ENCODE results near the gene SIRT2. TPM values are rescaled to one million over a fixed set of nuclear protein-coding genes. Genes with fewer than 3 reads are reported as not detected.

Gene SIRT2
- total and polyA plus RNA-seq, 2 experiments from 2014 or later: 41.3 to 64.4 TPM

GRCh38 chr19:38900743-38901190 lies 1.3 kb upstream of the SIRT2 start:
- Histone ChIP-seq H3K4me1 (ENCODE audit: insufficient read depth) (peaks cover 13% of the 10 kb centered on the region), H3K27me3 (replicated peaks; ENCODE audit: insufficient read depth) (no peaks in the 10 kb centered on the region), H4K20me1 (ENCODE audit: insufficient read depth) (no peaks in the 10 kb centered on the region), H3K9me3 (ENCODE audit: low read depth) (no peaks in the 10 kb centered on the region), H2AFZ (peak overlapping the region; percentile 92), H3K4me3 (peak overlapping the region; percentile 92), H3K36me3 (ENCODE audit: low read depth) (no peaks in the 10 kb centered on the region), H3K9ac (peak overlapping the region; percentile 91), H3K4me2 (ENCODE audit: unreplicated experiment) (peak overlapping the region; percentile 100), H3K9me2 (ENCODE audit: insufficient read depth) (no peaks in the 10 kb centered on the region), H3F3A (ENCODE audit: insufficient read depth) (peaks cover 8% of the 10 kb centered on the region; the same call in 1 of the 2 replicates), H3K27ac (peak overlapping the region; percentile 69), H3K79me2 (ENCODE audit: insufficient read depth) (peaks cover 72% of the 10 kb centered on the region)
- peak; percentile 26 for DNase-seq
- 37 to 43% methylated on average over 3 of the region's 3 CpGs for WGBS, 2 experiments (ENCODE audit: low coverage in 1 of 2, low lambda C conversion rate in 2 of 2, missing lambda C conversion rate in 2 of 2)
- in situ Hi-C loops (cut with MboI): no loop called here
- TF ChIP-seq EZH2phosphoT487 (IDR thresholded peaks at IDR 0.05; ENCODE audit: insufficient read depth, low read depth) (no peak), EZH2 (IDR thresholded peaks at IDR 0.05; ENCODE audit: insufficient read depth, poor library complexity, severe bottlenecking) (no peak)

GRCh38 chr19:38900202-38900629 lies 798 bp upstream of the SIRT2 start:
- peak overlapping the region; percentile 91 for H3K9ac ChIP-seq
- no peaks in the 10 kb centered on the region for H3K36me3 ChIP-seq (ENCODE audit: low read depth)
- H3K4me3 ChIP-seq: peak overlapping the region; percentile 92
- 0% methylated on average over 8 of the region's 8 CpGs for WGBS, 2 experiments (ENCODE audit: low coverage in 1 of 2, low lambda C conversion rate in 2 of 2, missing lambda C conversion rate in 2 of 2)
- H3K9me2 ChIP-seq (ENCODE audit: insufficient read depth): no peaks in the 10 kb centered on the region
- H3K4me1 ChIP-seq (ENCODE audit: insufficient read depth): peaks cover 13% of the 10 kb centered on the region
- H3K27me3 ChIP-seq (replicated peaks; ENCODE audit: insufficient read depth): no peaks in the 10 kb centered on the region
- H3K9me3 ChIP-seq (ENCODE audit: low read depth): no peaks in the 10 kb centered on the region
- H3F3A ChIP-seq (ENCODE audit: insufficient read depth): peaks cover 8% of the 10 kb centered on the region; the same call in 1 of the 2 replicates
- H3K4me2 ChIP-seq (ENCODE audit: unreplicated experiment): peak overlapping the region; percentile 100
- peak; percentile 30 for DNase-seq
- TF ChIP-seq EZH2 (IDR thresholded peaks at IDR 0.05; ENCODE audit: insufficient read depth, poor library complexity, severe bottlenecking) (no peak), EZH2phosphoT487 (IDR thresholded peaks at IDR 0.05; ENCODE audit: insufficient read depth, low read depth) (no peak)
- in situ Hi-C loops (cut with MboI): no loop called here
- H4K20me1 ChIP-seq (ENCODE audit: insufficient read depth): no peaks in the 10 kb centered on the region
- H2AFZ ChIP-seq: peak overlapping the region; percentile 92
- H3K79me2 ChIP-seq (ENCODE audit: insufficient read depth): peaks cover 72% of the 10 kb centered on the region
- H3K27ac ChIP-seq: peak overlapping the region; percentile 69

DNA sequence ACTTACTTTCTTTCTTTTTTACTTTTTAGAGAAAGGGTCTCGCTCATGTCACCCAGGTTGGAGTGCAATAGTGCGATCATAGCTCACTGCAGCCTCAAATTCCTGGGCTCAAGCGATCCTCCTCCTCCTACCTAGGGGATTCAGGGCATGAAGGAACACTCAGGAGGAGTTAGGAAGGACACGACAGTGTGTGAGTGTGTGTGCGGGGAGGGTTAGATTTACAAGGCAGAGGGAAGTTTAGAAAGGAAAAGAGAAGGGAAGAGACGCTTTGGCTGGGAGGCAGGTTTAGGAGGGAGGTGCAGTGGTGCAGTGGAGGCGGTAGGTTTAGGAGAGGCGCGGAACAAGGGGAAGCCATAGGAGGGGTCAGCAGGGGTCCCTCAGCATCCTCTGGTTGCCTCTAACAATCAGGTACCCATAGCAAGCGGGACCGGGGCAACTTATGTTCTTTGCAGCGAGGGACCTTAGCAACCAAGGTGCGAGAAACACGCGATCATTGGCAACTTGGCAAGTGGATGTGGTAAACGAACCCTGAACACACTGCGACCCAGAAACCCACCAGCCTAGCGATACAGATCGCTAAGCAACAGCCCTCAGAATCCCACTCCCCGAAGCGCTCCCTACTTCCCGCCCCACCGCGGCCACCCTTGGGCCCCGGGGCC lies 501 bp downstream of the SIRT2 start:
- DNase-seq: peak; percentile 57
- Histone ChIP-seq H3K27ac (peak overlapping the region; percentile 58), H3K9me2 (ENCODE audit: insufficient read depth) (no peaks in the 10 kb centered on the region), H3K27me3 (replicated peaks; ENCODE audit: insufficient read depth) (no peaks in the 10 kb centered on the region), H3K9me3 (ENCODE audit: low read depth) (no peaks in the 10 kb centered on the region), H2AFZ (peak overlapping the region; percentile 94), H3K36me3 (ENCODE audit: low read depth) (no peaks in the 10 kb centered on the region), H3K9ac (peak overlapping the region; percentile 91), H3K79me2 (ENCODE audit: insufficient read depth) (peaks cover 65% of the 10 kb centered on the region), H3K4me2 (ENCODE audit: unreplicated experiment) (peak overlapping the region; percentile 99), H3K4me1 (ENCODE audit: insufficient read depth) (peaks cover 13% of the 10 kb centered on the region), H4K20me1 (ENCODE audit: insufficient read depth) (no peaks in the 10 kb centered on the region), H3F3A (ENCODE audit: insufficient read depth) (peaks cover 8% of the 10 kb centered on the region; the same call in 1 of the 2 replicates), H3K4me3 (peak overlapping the region; percentile 92)
- TF ChIP-seq EZH2 (IDR thresholded peaks at IDR 0.05; ENCODE audit: insufficient read depth, poor library complexity, severe bottlenecking) (no peak), EZH2phosphoT487 (IDR thresholded peaks at IDR 0.05; ENCODE audit: insufficient read depth, low read depth) (no peak)
- in situ Hi-C loops (cut with MboI): no loop called here
- WGBS, 2 experiments (ENCODE audit: low coverage in 1 of 2, low lambda C conversion rate in 2 of 2, missing lambda C conversion rate in 2 of 2): 8 to 13% methylated on average over 21 to 25 of the region's 25 CpGs

GRCh38 chr19:38894968-38895367 lies 4.5 kb downstream of the SIRT2 start:
- no peak overlapping the region for H3K4me2 ChIP-seq (ENCODE audit: unreplicated experiment)
- no peak for TF ChIP-seq EZH2 (IDR thresholded peaks at IDR 0.05; ENCODE audit: insufficient read depth, poor library complexity, severe bottlenecking)
- no peak for TF ChIP-seq EZH2phosphoT487 (IDR thresholded peaks at IDR 0.05; ENCODE audit: insufficient read depth, low read depth)
- H3K9ac ChIP-seq: no peak overlapping the region
- no peaks in the 10 kb centered on the region for H3F3A ChIP-seq (ENCODE audit: insufficient read depth)
- peaks cover 6% of the 10 kb centered on the region for H3K4me1 ChIP-seq (ENCODE audit: insufficient read depth)
- H3K79me2 ChIP-seq (ENCODE audit: insufficient read depth): peaks cover 30% of the 10 kb centered on the region
- H3K27me3 ChIP-seq (replicated peaks; ENCODE audit: insufficient read depth): no peaks in the 10 kb centered on the region
- H3K9me2 ChIP-seq (ENCODE audit: insufficient read depth): no peaks in the 10 kb centered on the region
- H3K9me3 ChIP-seq (ENCODE audit: low read depth): no peaks in the 10 kb centered on the region
- H3K27ac ChIP-seq: no peak overlapping the region
- no peak overlapping the region for H2AFZ ChIP-seq
- no peak for DNase-seq
- WGBS, 2 experiments (ENCODE audit: low coverage in 1 of 2, low lambda C conversion rate in 2 of 2, missing lambda C conversion rate in 2 of 2): 62 to 79% methylated on average over 4 to 9 of the region's 9 CpGs
- H3K36me3 ChIP-seq (ENCODE audit: low read depth): no peaks in the 10 kb centered on the region
- H3K4me3 ChIP-seq: no peak overlapping the region
- in situ Hi-C loops (cut with MboI): no loop called here
- no peaks in the 10 kb centered on the region for H4K20me1 ChIP-seq (ENCODE audit: insufficient read depth)

All from GM23248 (cell line).